GM12878 (cell line): ENCODE results near the gene VWA5B2. TPM values are rescaled to one million over a fixed set of nuclear protein-coding genes. Genes with fewer than 3 reads are reported as not detected.

Source experiments
- ATAC-seq: fragments of 200-7000 bp; cut with Tn5 transposase; 3 replicates; pipeline ENCODE4 v1.9.1; 2020; ENCODE audit warnings: mild to moderate bottlenecking, moderate library complexity
- BruUV-seq: library from RNA; stranded (reverse); fragments of 400-500 nt; replicated peaks from 2 replicates; lab custom pipeline; 2021; lab: Mats Ljungman, UMichigan
- CTCF ChIA-PET: fragments of 300-600 bp; sonication (Branson Sonifier 250); formaldehyde crosslinking; extraction: SDS; loops from one replicate; lab custom pipeline; 2021; ENCODE audit warnings: inconsistent platforms; lab: Yijun Ruan, JAX
- POLR2A ChIA-PET: fragments of 350-600 bp; formaldehyde crosslinking; extraction: SDS; loops from one replicate; lab custom pipeline; 2021; ENCODE audit warnings: inconsistent platforms; lab: Charles Lee
- RAD21 ChIA-PET: fragments of 300-600 bp; sonication (Branson Sonifier 250); formaldehyde crosslinking; loops from one replicate; lab custom pipeline; 2023; ENCODE audit warnings: antibody characterized with exemption; ENCODE audit not compliant: unreplicated experiment; lab: Charles Lee
- SMC1A ChIA-PET: fragments of 300-600 bp; sonication (Branson Sonifier 250); formaldehyde crosslinking; loops from one replicate; lab custom pipeline; 2023; ENCODE audit not compliant: unreplicated experiment, uncharacterized antibody; lab: Charles Lee
- DNase-seq: peaks from one replicate; pipeline ENCODE4 v3.0.0-alpha.2; 2011; ENCODE audit warnings: low read depth, low spot score
- FAIRE-seq: peaks from 3 replicates; lab custom pipeline; 2011; peaks lifted over from hg19 to GRCh38; lab: Jason Lieb, UNC
- H2AFZ ChIP-seq: 2 replicates; pipeline ENCODE4 v1.6.0; 2011; ENCODE audit warnings: low read depth, low read length, control low read depth; ENCODE audit not compliant: control insufficient read depth
- H3K27ac ChIP-seq: 2 replicates; pipeline ENCODE4 v1.5.1; 2011; ENCODE audit warnings: control low read depth; ENCODE audit not compliant: control insufficient read depth, insufficient read depth
- H3K27me3 ChIP-seq, 2 experiments: replicated peaks in 1 of 2; 2 replicates each; pipeline versions ENCODE4 v1.6.0 to v1.6.1; 2011; ENCODE audit warnings: low read length in 1 of 2; ENCODE audit not compliant: control insufficient read depth in 2 of 2, insufficient read depth in 2 of 2
- H3K36me3 ChIP-seq, 2 experiments: 2 replicates each; pipeline ENCODE4 v1.5.1; 2011; ENCODE audit warnings: low read length in 1 of 2; ENCODE audit not compliant: control insufficient read depth in 2 of 2, insufficient read depth in 2 of 2
- H3K4me1 ChIP-seq: 2 replicates; pipeline ENCODE4 v1.6.1; 2011; ENCODE audit warnings: mild to moderate bottlenecking, low read length, moderate library complexity, mixed read lengths; ENCODE audit not compliant: control insufficient read depth, insufficient read depth
- H3K4me2 ChIP-seq: 2 replicates; pipeline ENCODE4 v1.6.0; 2011; ENCODE audit warnings: control low read depth; ENCODE audit not compliant: control insufficient read depth, insufficient read depth
- H3K4me3 ChIP-seq: fragments of 200-600 bp; sonication (generic); 2 replicates; pipeline ENCODE4 v1.5.1; 2016
- H3K79me2 ChIP-seq: 2 replicates; pipeline ENCODE4 v1.6.0; 2011; ENCODE audit warnings: low read length; ENCODE audit not compliant: control insufficient read depth, insufficient read depth
- H3K9ac ChIP-seq: 2 replicates; pipeline ENCODE4 v1.8.0; 2011; ENCODE audit warnings: low read length, control low read depth, mixed read lengths; ENCODE audit not compliant: control insufficient read depth, insufficient read depth
- H3K9me3 ChIP-seq: replicated peaks from 3 replicates; pipeline ENCODE4 v1.5.1; 2011; ENCODE audit warnings: mild to moderate bottlenecking, low read length; ENCODE audit not compliant: control insufficient read depth, insufficient read depth
- H4K20me1 ChIP-seq: 2 replicates; pipeline ENCODE4 v1.6.0; 2011; ENCODE audit not compliant: control insufficient read depth, insufficient read depth
- IRF4 ChIP-seq: IDR thresholded peaks from 2 replicates; pipeline ENCODE4 v1.6.1; 2011; ENCODE audit warnings: low read depth, low read length
- MTA3 ChIP-seq: IDR thresholded peaks from 2 replicates; pipeline ENCODE4 v1.6.1; 2012; ENCODE audit warnings: low read length, inconsistent platforms, borderline replicate concordance
- RELA ChIP-seq: fragments of 450-650 bp; IDR thresholded peaks from 2 replicates; pipeline ENCODE4 v1.8.0; 2014; ENCODE audit warnings: borderline replicate concordance; ENCODE audit not compliant: partially characterized antibody
- WGBS: methylation state at CpG from one replicate; pipeline ENCODE4 v1.1.6; 2016; ENCODE audit warnings: low lambda C conversion rate; ENCODE audit not compliant: insufficient replicate concordance, insufficient coverage; ENCODE audit errors: missing lambda C conversion rate; 5-methylcytosine and 5-hydroxymethylcytosine counted together
- in situ Hi-C: fragments of 300-500 bp; cut with MboI; formaldehyde crosslinking; loops from 9 replicates; pipeline ENCODE4 v1.14.3; 2018; ENCODE audit warnings: mixed read lengths
- intact Hi-C: fragments of 100-400 bp; cut with micrococcal nuclease; formaldehyde crosslinking; loops from one replicate; pipeline ENCODE4 v1.14.2; 2022; ENCODE audit not compliant: unreplicated experiment
- polyA plus RNA-seq, 11 experiments: library from polyadenylated mRNA; depleted of rRNA in 4 of 11; unstranded in 6 of 11; stranded (reverse) in 5 of 11; fragments of >200 nt; fragmentation: Nextera tagmentation in 4 of 11; fragmentation: Illumina TruSeq in 1 of 11; extraction: Ambion mirVana in 4 of 11; extraction: Trizol in 1 of 11; gene quantifications; 1 replicate in 1 of 11; 2 replicates in 10 of 11; pipeline versions ENCODE4 v1.2.1 to v1.2.3, GENCODE V29; 2011 to 2016; ENCODE audit warnings: inconsistent platforms in 2 of 11, missing spikeins in 2 of 11, low read depth in 1 of 11
- total RNA-seq, 4 experiments: library from RNA; depleted of rRNA in 3 of 4; stranded (reverse); fragments of >200 nt in 3 of 4; fragmentation: Illumina TruSeq in 1 of 4; extraction: Trizol in 1 of 4; gene quantifications; 2 replicates each; pipeline versions ENCODE4 v1.2.1 to v1.2.3, GENCODE V29; 2013 to 2021

VWA5B2 gene
- total and polyA plus RNA-seq, 10 of the 15 experiments (the other 5 are each of a cell fraction or from before 2014, with no cell fraction given): 0.03 to 0.09 TPM; not detected in 8

DNA sequence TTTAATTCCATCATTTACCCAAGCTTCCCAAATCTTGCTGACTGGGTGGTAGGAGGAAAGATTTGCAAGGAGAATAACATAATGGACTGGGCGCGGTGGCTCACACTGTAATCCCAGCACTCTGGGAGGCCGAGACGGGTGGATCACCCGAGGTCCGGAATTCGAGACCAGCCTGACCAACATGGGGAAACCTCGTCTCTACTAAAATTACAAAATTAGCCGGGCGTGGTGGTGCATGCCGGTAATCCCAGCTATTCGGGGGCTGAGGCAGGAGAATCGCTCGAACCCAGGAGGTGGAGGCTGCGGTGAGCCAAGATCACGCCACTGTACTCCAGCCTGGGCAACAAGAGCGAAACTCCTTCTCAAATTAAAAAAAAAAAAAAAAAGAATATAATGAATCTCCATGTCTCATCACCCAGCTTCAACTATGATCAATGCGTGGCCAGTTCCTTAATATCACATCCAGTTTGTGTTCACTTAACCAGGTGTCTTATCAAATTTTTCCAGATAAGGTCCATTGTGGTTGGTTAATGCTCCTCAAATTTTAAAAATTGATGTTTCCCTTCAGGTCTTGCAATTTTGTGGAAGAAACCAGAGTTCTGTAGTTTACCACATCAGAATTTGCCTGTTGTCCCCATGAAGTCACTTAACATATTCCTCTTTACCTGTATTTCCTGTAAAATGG is 44.7 kb upstream of the VWA5B2 start:
- H3K9ac ChIP-seq: no peak overlapping the region
- in situ Hi-C loops: no loop called here
- peak overlapping the region; percentile 63; the same call in 1 of the 2 replicates for H3K4me3 ChIP-seq
- ChIA-PET CTCF (interaction anchor here (1.2 kb wide), 1 partner anchor 8 kb away, joined by 4 read pairs; no protein-coding TSS in a partner anchor), RAD21 (interaction anchor here (1.6 kb wide), 1 partner anchor 65 kb away, joined by 3 read pairs; the partner anchor contains the start of gene EEF1AKMT4), SMC1A (interaction anchor here (0.6 kb wide), 1 partner anchor 75 kb away, joined by 4 read pairs; no protein-coding TSS in a partner anchor), POLR2A (interaction anchor here (0.6 to 2.0 kb wide), 6 partner anchors 8 to 50 kb away, joined by 3 to 6 read pairs (median 4); partner anchors contain the start of gene DVL3)
- H3K79me2 ChIP-seq: peaks cover 27% of the 10 kb centered on the region
- ATAC-seq (no peak), FAIRE-seq (no peak), DNase-seq (no peak)
- no peak overlapping the region for H2AFZ ChIP-seq
- peaks cover 22 to 37% of the 10 kb centered on the region in 2 experiments for H3K36me3 ChIP-seq
- peak overlapping the region; percentile 41; the same call in 1 of the 2 replicates for H3K27ac ChIP-seq
- H3K4me2 ChIP-seq: peak overlapping the region; percentile 73; the same call in 1 of the 2 replicates
- intact Hi-C loops: loop anchor here (1.0 kb wide), 2 partner anchors 10 to 28 kb away; partner anchors contain the start of gene AP2M1
- 92% methylated on average over 12 of the region's 18 CpGs for WGBS
- H3K4me1 ChIP-seq: 0 out of 2 replicates have a peak, but pooled peaks cover 4% of the 10 kb centered on the region
- H4K20me1 ChIP-seq: peaks cover 3% of the 10 kb centered on the region; the same call in 1 of the 2 replicates
- TF ChIP-seq IRF4: no peak
- 0 out of 2 replicates have a peak, but pooled peaks have one; percentile 20 for TF ChIP-seq MTA3
- TF ChIP-seq RELA: no peak
- H3K9me3 ChIP-seq: no peaks in the 10 kb centered on the region
- BruUV-seq: no TSS peak
- H3K27me3 ChIP-seq: no peaks in the 10 kb centered on the region
